CD8-positive, alpha-beta memory T cell (primary cell): ENCODE measurements around the gene SETD7. TPM values are rescaled to one million over a fixed set of nuclear protein-coding genes. Genes with fewer than 3 reads are reported as not detected.

ENCODE experiments used
- CTCF ChIA-PET: fragments of 350-600 bp; sonication (Branson Sonifier 250); formaldehyde crosslinking; loops from one replicate; lab custom pipeline; 2021; ENCODE audit warnings: antibody characterized with exemption; lab: Charles Lee
- POLR2A ChIA-PET: fragments of 350-600 bp; sonication (Branson Sonifier 250); formaldehyde crosslinking; loops from one replicate; lab custom pipeline; 2021; ENCODE audit warnings: antibody characterized with exemption; lab: Charles Lee
- DNase-seq, 5 donors: peaks; one replicate each; pipeline versions ENCODE4 v3.0.0 to v3.0.0-alpha.2; 2020 to 2022; ENCODE audit warnings: mixed read lengths in 1 of 5
- H3K27ac ChIP-seq: one replicate; pipeline ENCODE4 v1.7.0; 2013; ENCODE audit warnings: low read depth, mild to moderate bottlenecking, low read length, moderate library complexity
- H3K27me3 ChIP-seq: 2 replicates; pipeline ENCODE4 v1.7.0; 2013; ENCODE audit warnings: low read length, mild to moderate bottlenecking; ENCODE audit not compliant: insufficient read depth, poor library complexity, severe bottlenecking
- H3K36me3 ChIP-seq: 2 replicates; pipeline ENCODE4 v1.7.0; 2013; ENCODE audit warnings: mild to moderate bottlenecking, low read length, moderate library complexity; ENCODE audit not compliant: insufficient read depth
- H3K4me1 ChIP-seq: 2 replicates; pipeline ENCODE4 v1.7.0; 2013; ENCODE audit warnings: mild to moderate bottlenecking, low read length, moderate library complexity; ENCODE audit not compliant: insufficient read depth
- H3K4me3 ChIP-seq: 2 replicates; pipeline ENCODE4 v1.7.0; 2013; ENCODE audit warnings: mild to moderate bottlenecking, low read length
- H3K9me3 ChIP-seq: 2 replicates; pipeline ENCODE4 v1.7.0; 2013; ENCODE audit warnings: mild to moderate bottlenecking, low read length
- H3K27ac Mint-ChIP-seq, 8 donors: one replicate each; pipeline ENCODE4 v1.8.0; 2020 to 2021; ENCODE audit warnings: mixed read lengths in 8 of 8, mild to moderate bottlenecking in 6 of 8, inconsistent platforms in 3 of 8, moderate library complexity in 3 of 8
- H3K27me3 Mint-ChIP-seq, 2 donors: one replicate each; pipeline ENCODE4 v1.8.0; 2020 to 2021; ENCODE audit warnings: mixed read lengths in 2 of 2, mild to moderate bottlenecking in 1 of 2, moderate library complexity in 1 of 2
- H3K36me3 Mint-ChIP-seq, 3 donors: one replicate each; pipeline ENCODE4 v1.8.0; 2020 to 2021; ENCODE audit warnings: mixed read lengths in 3 of 3, inconsistent platforms in 1 of 3, mild to moderate bottlenecking in 1 of 3
- H3K4me1 Mint-ChIP-seq, 3 donors: one replicate each; pipeline ENCODE4 v1.8.0; 2020 to 2021; ENCODE audit warnings: mixed read lengths in 3 of 3, inconsistent platforms in 1 of 3, mild to moderate bottlenecking in 1 of 3
- H3K4me3 Mint-ChIP-seq, 7 donors: one replicate each; pipeline ENCODE4 v1.8.0; 2020 to 2021; ENCODE audit warnings: mixed read lengths in 7 of 7, mild to moderate bottlenecking in 6 of 7, moderate library complexity in 4 of 7, inconsistent platforms in 2 of 7
- H3K9me3 Mint-ChIP-seq, 5 donors: one replicate each; pipeline ENCODE4 v1.8.0; 2020 to 2022; ENCODE audit warnings: mixed read lengths in 5 of 5, mild to moderate bottlenecking in 3 of 5, moderate library complexity in 2 of 5, inconsistent platforms in 1 of 5
- polyA plus RNA-seq: library from polyadenylated mRNA; unstranded; fragments of 300-500 nt; fragmentation: Illumina TruSeq; gene quantifications from one replicate; pipeline ENCODE4 v1.2.3, GENCODE V29; 2021
- total RNA-seq, 2 experiments: library from RNA; stranded (reverse); gene quantifications; one replicate each; pipeline ENCODE4 v1.2.3, GENCODE V29; 2021

The SETD7 gene
- total RNA-seq = 10 to 100 TPM; 15.2 to 17.0 TPM
- 2.0 TPM for polyA plus RNA-seq

GRCh38 chr4:139556071-139556723, at the start of gene SETD7:
Gene SETD7 (minus strand): TSS chr4:139556219. CDS start chr4:139556137, 82 bp downstream.
- Histone ChIP-seq H3K4me1 (peaks cover 28% of the 10 kb centered on the region), H3K27ac (peak within 1 kb of the TSS; percentile 79), H3K9me3 (no peaks in the 10 kb centered on the region), H3K4me3 (peak within 1 kb of the TSS; percentile 81), H3K36me3 (no peaks in the 10 kb centered on the region), H3K27me3 (no peaks in the 10 kb centered on the region)
- H3K9me3 Mint-ChIP-seq = no peaks in the 10 kb centered on the region
- peak within 1 kb of the TSS; percentile 92 to 99 (median 98) for H3K4me3 Mint-ChIP-seq
- H3K27ac Mint-ChIP-seq = peak within 1 kb of the TSS; percentile 93 to 100 (median 98)
- H3K36me3 Mint-ChIP-seq = peaks cover 0 to 16% (median 0%) of the 10 kb centered on the region in 3 donors
- peak; percentile 26 to 81 (median 38) for DNase-seq
- ChIA-PET CTCF (interaction anchor here (0.6 to 2.0 kb wide), 8 partner anchors 12 to 255 kb away, joined by 3 to 11 read pairs (median 4); partner anchors contain the start of genes NAA15 and NDUFC1), POLR2A (interaction anchor here (0.6 to 3.4 kb wide), 6 partner anchors 12 to 817 kb away, joined by 3 to 31 read pairs (median 7); partner anchors contain the start of genes ELF2, NAA15, NDUFC1 and RAB33B)
- peaks cover 4 to 13% of the 10 kb centered on the region in 2 donors for H3K27me3 Mint-ChIP-seq
- peaks cover 50 to 75% (median 60%) of the 10 kb centered on the region in 3 donors for H3K4me1 Mint-ChIP-seq

DNA sequence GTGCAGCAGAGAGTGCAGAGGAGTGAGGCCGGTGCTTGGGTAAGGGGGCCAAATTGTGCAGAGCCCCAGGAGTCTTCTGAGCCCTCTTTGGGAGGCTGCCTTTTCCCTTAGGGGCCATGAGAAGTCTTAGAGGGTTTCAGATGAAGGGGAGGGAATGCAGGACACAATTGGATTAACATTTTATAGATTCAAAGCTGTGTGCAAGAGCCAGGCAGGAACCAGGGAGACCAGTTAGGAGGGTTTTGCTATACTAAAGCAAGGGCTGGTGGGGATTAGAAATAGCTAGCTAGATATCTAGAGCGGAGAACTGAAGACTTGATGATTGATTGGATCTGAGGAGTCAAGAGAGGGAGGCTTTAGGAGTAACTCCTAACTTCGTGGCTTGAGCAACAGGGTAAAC, 49.5 kb upstream of the SETD7 start:
- no peak overlapping the region for H3K4me3 ChIP-seq
- no peaks in the 10 kb centered on the region for H3K27me3 ChIP-seq
- H3K36me3 Mint-ChIP-seq = no peaks in the 10 kb centered on the region
- ChIA-PET POLR2A (no interaction called here), CTCF (interaction anchor here (1.1 to 1.5 kb wide), 2 partner anchors 46 to 648 kb away, joined by 3 read pairs; no protein-coding TSS in a partner anchor)
- DNase-seq = no peak
- H3K36me3 ChIP-seq = no peaks in the 10 kb centered on the region
- no peak overlapping the region for H3K27ac ChIP-seq
- peak overlapping the region in 2 of 7 donors; percentile 79 to 82 for H3K4me3 Mint-ChIP-seq
- H3K4me1 Mint-ChIP-seq = peaks cover 12 to 15% (median 15%) of the 10 kb centered on the region in 3 donors
- H3K27me3 Mint-ChIP-seq = peaks cover 20 to 26% of the 10 kb centered on the region in 2 donors
- no peaks in the 10 kb centered on the region for H3K9me3 Mint-ChIP-seq
- no peaks in the 10 kb centered on the region for H3K9me3 ChIP-seq
- H3K27ac Mint-ChIP-seq = no peak overlapping the region
- peaks cover 4% of the 10 kb centered on the region for H3K4me1 ChIP-seq

GRCh38 chr4:139603576-139604410, 47.8 kb upstream of the SETD7 start:
- H3K27ac ChIP-seq = no peak overlapping the region
- H3K27me3 Mint-ChIP-seq = peaks cover 14 to 26% of the 10 kb centered on the region in 2 donors
- no peak overlapping the region for H3K4me3 ChIP-seq
- H3K36me3 Mint-ChIP-seq = no peaks in the 10 kb centered on the region
- no peaks in the 10 kb centered on the region for H3K27me3 ChIP-seq
- POLR2A ChIA-PET = no interaction called here
- CTCF ChIA-PET = interaction anchor here (0.7 to 2.2 kb wide), 9 partner anchors 11 to 651 kb away, joined by 3 to 22 read pairs (median 4); no protein-coding TSS in a partner anchor
- no peaks in the 10 kb centered on the region for H3K9me3 Mint-ChIP-seq
- H3K4me1 ChIP-seq = peaks cover 4% of the 10 kb centered on the region
- H3K36me3 ChIP-seq = no peaks in the 10 kb centered on the region
- H3K9me3 ChIP-seq = no peaks in the 10 kb centered on the region
- peaks cover 12 to 15% (median 15%) of the 10 kb centered on the region in 3 donors for H3K4me1 Mint-ChIP-seq
- peak in 3 of 5 donors; percentile 4 to 23 (median 10) for DNase-seq
- H3K27ac Mint-ChIP-seq = peak overlapping the region in 1 of 8 donors; percentile 5
- H3K4me3 Mint-ChIP-seq = no peak overlapping the region

GRCh38 chr4:139602776-139603360, 46.8 kb upstream of the SETD7 start:
- no peaks in the 10 kb centered on the region for H3K36me3 Mint-ChIP-seq
- H3K9me3 Mint-ChIP-seq = no peaks in the 10 kb centered on the region
- peaks cover 12 to 26% of the 10 kb centered on the region in 2 donors for H3K27me3 Mint-ChIP-seq
- H3K4me3 ChIP-seq = no peak overlapping the region
- H3K27ac Mint-ChIP-seq = no peak overlapping the region
- H3K4me3 Mint-ChIP-seq = no peak overlapping the region
- peaks cover 4% of the 10 kb centered on the region for H3K4me1 ChIP-seq
- no peaks in the 10 kb centered on the region for H3K9me3 ChIP-seq
- H3K4me1 Mint-ChIP-seq = peaks cover 12 to 15% (median 15%) of the 10 kb centered on the region in 3 donors
- POLR2A ChIA-PET = no interaction called here
- no peak for DNase-seq
- H3K27ac ChIP-seq = no peak overlapping the region
- H3K36me3 ChIP-seq = no peaks in the 10 kb centered on the region
- H3K27me3 ChIP-seq = no peaks in the 10 kb centered on the region
- CTCF ChIA-PET = interaction anchor here (0.7 to 2.2 kb wide), 7 partner anchors 12 to 315 kb away, joined by 3 to 22 read pairs (median 4); no protein-coding TSS in a partner anchor

DNA sequence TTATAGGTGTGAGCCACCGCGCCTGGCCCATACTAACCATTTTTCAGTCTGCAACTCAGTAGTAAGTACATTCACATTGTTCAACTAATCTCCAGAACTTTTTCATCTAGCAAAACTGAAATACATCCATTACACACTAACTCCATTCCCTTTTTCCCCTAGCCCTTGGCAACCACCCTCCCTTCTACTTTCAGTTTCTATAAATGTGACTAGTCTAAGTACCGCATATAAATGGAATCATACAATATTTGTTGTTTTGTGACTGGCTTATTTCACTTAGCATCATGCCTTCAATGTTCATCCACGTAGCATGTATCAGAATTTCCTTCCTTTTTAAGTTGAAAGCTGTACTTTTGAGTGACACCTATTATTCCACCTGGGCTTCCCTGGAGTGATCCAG, 44.6 kb upstream of the SETD7 start:
- Histone ChIP-seq H3K4me1 (no peaks in the 10 kb centered on the region), H3K4me3 (no peak overlapping the region), H3K27me3 (no peaks in the 10 kb centered on the region), H3K9me3 (no peaks in the 10 kb centered on the region), H3K27ac (no peak overlapping the region), H3K36me3 (no peaks in the 10 kb centered on the region)
- CTCF ChIA-PET = interaction anchor here (1.5 kb wide), 1 partner anchor 56 kb away, joined by 3 read pairs; no protein-coding TSS in a partner anchor
- no peaks in the 10 kb centered on the region for H3K9me3 Mint-ChIP-seq
- DNase-seq = no peak
- POLR2A ChIA-PET = no interaction called here
- no peak overlapping the region for H3K27ac Mint-ChIP-seq
- no peak overlapping the region for H3K4me3 Mint-ChIP-seq
- peaks cover 8 to 25% of the 10 kb centered on the region in 2 donors for H3K27me3 Mint-ChIP-seq
- H3K4me1 Mint-ChIP-seq = peaks cover 0 to 2% (median under 1%) of the 10 kb centered on the region in 3 donors
- no peaks in the 10 kb centered on the region for H3K36me3 Mint-ChIP-seq

- CTCF ChIA-PET = no interaction called here
- H3K4me3 ChIP-seq = no peak overlapping the region
- no peaks in the 10 kb centered on the region for H3K4me1 ChIP-seq
- Mint-ChIP-seq H3K9me3 (no peaks in the 10 kb centered on the region), H3K36me3 (no peaks in the 10 kb centered on the region), H3K27me3 (peaks cover 8 to 32% of the 10 kb centered on the region in 2 donors), H3K4me1 (no peaks in the 10 kb centered on the region), H3K27ac (no peak overlapping the region), H3K4me3 (no peak overlapping the region)
- no peak for DNase-seq
- H3K27ac ChIP-seq = no peak overlapping the region
- POLR2A ChIA-PET = interaction anchor here (0.6 kb wide), 1 partner anchor 185 kb away, joined by 3 read pairs; no protein-coding TSS in a partner anchor
- no peaks in the 10 kb centered on the region for H3K36me3 ChIP-seq
- H3K27me3 ChIP-seq = no peaks in the 10 kb centered on the region
- H3K9me3 ChIP-seq = no peaks in the 10 kb centered on the region
Measured at GRCh38 chr4:139599594-139600374, 43.8 kb upstream of the SETD7 start.

GRCh38 chr4:139599076-139599475, 43.1 kb upstream of the SETD7 start:
- Histone ChIP-seq H3K4me3 (no peak overlapping the region), H3K27ac (no peak overlapping the region), H3K4me1 (no peaks in the 10 kb centered on the region), H3K36me3 (no peaks in the 10 kb centered on the region), H3K27me3 (no peaks in the 10 kb centered on the region), H3K9me3 (no peaks in the 10 kb centered on the region)
- H3K4me1 Mint-ChIP-seq = no peaks in the 10 kb centered on the region
- ChIA-PET CTCF (no interaction called here), POLR2A (interaction anchor here (0.6 kb wide), 1 partner anchor 184 kb away, joined by 3 read pairs; no protein-coding TSS in a partner anchor)
- no peak overlapping the region for H3K27ac Mint-ChIP-seq
- no peaks in the 10 kb centered on the region for H3K9me3 Mint-ChIP-seq
- peaks cover 8 to 32% of the 10 kb centered on the region in 2 donors for H3K27me3 Mint-ChIP-seq
- no peak for DNase-seq
- no peak overlapping the region for H3K4me3 Mint-ChIP-seq
- H3K36me3 Mint-ChIP-seq = no peaks in the 10 kb centered on the region
